WTC11 (cell line): Measurements from ENCODE around the gene DNAH5. TPM values are rescaled to one million over a fixed set of nuclear protein-coding genes. Genes with fewer than 3 reads are reported as not detected.

Source experiments
- ATAC-seq: fragments of 200-7000 bp; cut with Tn5 transposase; 2 replicates; pipeline ENCODE4 v1.10.0; 2021; ENCODE audit warnings: mild to moderate bottlenecking, moderate library complexity
- CTCF ChIA-PET: fragments of 300-600 bp; sonication (Branson Sonifier 250); formaldehyde crosslinking; loops from one replicate; lab custom pipeline; 2021; ENCODE audit warnings: antibody characterized with exemption; lab: Charles Lee
- POLR2A ChIA-PET: fragments of 350-600 bp; sonication (Branson Sonifier 250); formaldehyde crosslinking; loops from one replicate; lab custom pipeline; 2021; ENCODE audit warnings: antibody characterized with exemption; lab: Charles Lee
- DNase-seq: peaks from one replicate; pipeline ENCODE4 v3.0.0; 2021; ENCODE audit warnings: low spot score
- H3K27ac Mint-ChIP-seq: 2 replicates; pipeline ENCODE4 v1.8.0; 2021; ENCODE audit warnings: mixed read lengths
- H3K27me3 Mint-ChIP-seq: 2 replicates; pipeline ENCODE4 v1.8.0; 2021; ENCODE audit warnings: low read depth, mild to moderate bottlenecking, moderate library complexity, mixed read lengths
- H3K36me3 Mint-ChIP-seq: 2 replicates; pipeline ENCODE4 v1.8.0; 2021; ENCODE audit warnings: mixed read lengths
- H3K4me1 Mint-ChIP-seq: 2 replicates; pipeline ENCODE4 v1.8.0; 2022; ENCODE audit warnings: mixed read lengths
- H3K4me3 Mint-ChIP-seq: 2 replicates; pipeline ENCODE4 v1.8.0; 2021; ENCODE audit warnings: mild to moderate bottlenecking, moderate library complexity, mixed read lengths
- H3K9me3 Mint-ChIP-seq: 2 replicates; pipeline ENCODE4 v1.8.0; 2021; ENCODE audit warnings: mixed read lengths
- ATF1 ChIP-seq: sonication (generic); formaldehyde crosslinking; IDR thresholded peaks from 2 replicates; pipeline ENCODE4 v1.8.1; 2023; ENCODE audit warnings: mild to moderate bottlenecking, moderate library complexity, missing genetic modification reagents
- ETV6 ChIP-seq: sonication (generic); formaldehyde crosslinking; IDR thresholded peaks from 2 replicates; pipeline ENCODE4 v1.8.1; 2022; ENCODE audit warnings: mild to moderate bottlenecking, missing genetic modification reagents
- IRF2 ChIP-seq: sonication (generic); formaldehyde crosslinking; IDR thresholded peaks from 2 replicates; pipeline ENCODE4 v1.8.0; 2022; ENCODE audit warnings: low read depth, missing genetic modification reagents, borderline replicate concordance
- MLX ChIP-seq: sonication (generic); formaldehyde crosslinking; IDR thresholded peaks from 2 replicates; pipeline ENCODE4 v1.8.1; 2023; ENCODE audit warnings: mild to moderate bottlenecking, missing genetic modification reagents, moderate library complexity
- NFE2L1 ChIP-seq: sonication (generic); formaldehyde crosslinking; IDR thresholded peaks from 2 replicates; pipeline ENCODE4 v1.8.1; 2023; ENCODE audit warnings: missing genetic modification reagents
- NFYB ChIP-seq: sonication (generic); formaldehyde crosslinking; conservative IDR thresholded peaks from 2 replicates; pipeline ENCODE4 v1.8.0; 2022; ENCODE audit warnings: low read depth, missing genetic modification reagents
- OVOL2 ChIP-seq: fragments of 250-450 bp; sonication (Bioruptor Pico); IDR thresholded peaks from 2 replicates; pipeline ENCODE4 v1.9.0; 2021; ENCODE audit warnings: mild to moderate bottlenecking, borderline replicate concordance
- PRRX2 ChIP-seq: fragments of 250-450 bp; sonication (Bioruptor Pico); IDR thresholded peaks from 2 replicates; pipeline ENCODE4 v1.8.0; 2021; ENCODE audit warnings: mild to moderate bottlenecking
- RELA ChIP-seq: sonication (generic); formaldehyde crosslinking; IDR thresholded peaks from 2 replicates; pipeline ENCODE4 v1.8.1; 2022; ENCODE audit warnings: missing genetic modification reagents, mild to moderate bottlenecking, borderline replicate concordance
- SMAD3 ChIP-seq: sonication (generic); formaldehyde crosslinking; IDR thresholded peaks from 2 replicates; pipeline ENCODE4 v1.8.0; 2022; ENCODE audit warnings: missing genetic modification reagents, mild to moderate bottlenecking, borderline replicate concordance
- SMAD4 ChIP-seq: sonication (generic); formaldehyde crosslinking; IDR thresholded peaks from 2 replicates; pipeline ENCODE4 v1.8.0; 2022; ENCODE audit warnings: mild to moderate bottlenecking, missing genetic modification reagents
- SOX15 ChIP-seq: fragments of 250-450 bp; sonication (Bioruptor Pico); IDR thresholded peaks from 2 replicates; pipeline ENCODE4 v1.9.0; 2021; ENCODE audit warnings: mild to moderate bottlenecking
- TCF7 ChIP-seq: sonication (generic); formaldehyde crosslinking; IDR thresholded peaks from 2 replicates; pipeline ENCODE4 v1.8.0; 2022; ENCODE audit warnings: mild to moderate bottlenecking, low read depth, missing genetic modification reagents, moderate library complexity
- TP53 ChIP-seq: sonication (generic); formaldehyde crosslinking; IDR thresholded peaks from 2 replicates; pipeline ENCODE4 v1.8.1; 2023; ENCODE audit warnings: mild to moderate bottlenecking, missing genetic modification reagents
- ZNF423 ChIP-seq: fragments of 250-450 bp; sonication (Bioruptor Pico); IDR thresholded peaks from 2 replicates; pipeline ENCODE4 v2.1.2; 2022; ENCODE audit warnings: mild to moderate bottlenecking, moderate library complexity
- ZNF425 ChIP-seq: fragments of 250-450 bp; sonication (Bioruptor Pico); conservative IDR thresholded peaks from 2 replicates; pipeline ENCODE4 v1.9.0; 2021; ENCODE audit warnings: mild to moderate bottlenecking
- ZNF671 ChIP-seq: fragments of 250-450 bp; sonication (Bioruptor Pico); IDR thresholded peaks from 2 replicates; pipeline ENCODE4 v1.8.0; 2021; ENCODE audit warnings: mild to moderate bottlenecking
- ZSCAN18 ChIP-seq: fragments of 250-450 bp; sonication (Bioruptor Pico); IDR thresholded peaks from 2 replicates; pipeline ENCODE4 v2.1.2; 2022; ENCODE audit warnings: mild to moderate bottlenecking, moderate library complexity
- total RNA-seq: library from RNA; stranded (reverse); gene quantifications from 3 replicates; pipeline ENCODE4 v1.2.3, GENCODE V29; 2021
- TF ChIP-seq, protein P1 (sequence below): sonication (generic); formaldehyde crosslinking; IDR thresholded peaks from 2 replicates; pipeline ENCODE4 v1.8.0; 2022; ENCODE audit warnings: mild to moderate bottlenecking, missing genetic modification reagents
- TF ChIP-seq, protein P2 (sequence below): sonication (generic); formaldehyde crosslinking; IDR thresholded peaks from 2 replicates; pipeline ENCODE4 v1.8.1; 2023; ENCODE audit warnings: mild to moderate bottlenecking, missing genetic modification reagents
- TF ChIP-seq, protein P3 (sequence below): sonication (generic); formaldehyde crosslinking; IDR thresholded peaks from 2 replicates; pipeline ENCODE4 v1.8.1; 2023; ENCODE audit warnings: mild to moderate bottlenecking, missing genetic modification reagents, moderate library complexity
- TF ChIP-seq, protein P4 (sequence below): fragments of 250-450 bp; sonication (Bioruptor Pico); IDR thresholded peaks from 2 replicates; pipeline ENCODE4 v1.9.0; 2021; ENCODE audit warnings: moderate library complexity, mild to moderate bottlenecking, inconsistent platforms, borderline replicate concordance
- TF ChIP-seq, protein P5 (sequence below): sonication (generic); formaldehyde crosslinking; IDR thresholded peaks from 2 replicates; pipeline ENCODE4 v1.8.1; 2022; ENCODE audit warnings: low read depth, mild to moderate bottlenecking, moderate library complexity, missing genetic modification reagents, borderline replicate concordance

DNAH5 gene
- total RNA-seq, 1 experiment from 2014 or later, result 0.35 TPM

DNA sequence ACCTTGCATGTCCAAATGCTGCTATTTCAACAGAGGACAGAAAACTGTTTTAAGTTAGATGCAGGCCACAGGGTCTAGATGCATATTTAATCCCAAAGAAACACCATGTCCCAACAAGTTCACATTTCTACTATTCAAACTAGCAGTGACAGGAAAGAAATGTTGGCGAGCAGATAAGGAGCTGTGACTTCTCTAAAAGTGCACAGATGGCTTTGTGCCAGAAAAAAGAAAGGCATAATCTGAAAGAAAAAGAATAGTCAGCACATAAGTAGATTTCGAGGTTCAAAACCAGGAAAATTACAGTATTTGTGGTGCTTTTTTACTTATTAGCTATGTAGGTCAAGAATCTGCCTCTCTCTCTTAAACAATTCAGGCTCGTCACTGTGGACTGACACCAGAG is 178.3 kb downstream of the DNAH5 start (continued):
- TF ChIP-seq MLX (CRISPR knock-in tag), result no peak
- TF ChIP-seq NFE2L1, result no peak
- TF ChIP-seq, protein P1, sequence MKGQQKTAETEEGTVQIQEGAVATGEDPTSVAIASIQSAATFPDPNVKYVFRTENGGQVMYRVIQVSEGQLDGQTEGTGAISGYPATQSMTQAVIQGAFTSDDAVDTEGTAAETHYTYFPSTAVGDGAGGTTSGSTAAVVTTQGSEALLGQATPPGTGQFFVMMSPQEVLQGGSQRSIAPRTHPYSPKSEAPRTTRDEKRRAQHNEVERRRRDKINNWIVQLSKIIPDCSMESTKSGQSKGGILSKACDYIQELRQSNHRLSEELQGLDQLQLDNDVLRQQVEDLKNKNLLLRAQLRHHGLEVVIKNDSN (CRISPR knock-in tag), result no peak
- TF ChIP-seq ETV6 (CRISPR knock-in tag), result no peak
- TF ChIP-seq PRRX2 (CRISPR knock-in tag), result no peak
- TF ChIP-seq, protein P2, sequence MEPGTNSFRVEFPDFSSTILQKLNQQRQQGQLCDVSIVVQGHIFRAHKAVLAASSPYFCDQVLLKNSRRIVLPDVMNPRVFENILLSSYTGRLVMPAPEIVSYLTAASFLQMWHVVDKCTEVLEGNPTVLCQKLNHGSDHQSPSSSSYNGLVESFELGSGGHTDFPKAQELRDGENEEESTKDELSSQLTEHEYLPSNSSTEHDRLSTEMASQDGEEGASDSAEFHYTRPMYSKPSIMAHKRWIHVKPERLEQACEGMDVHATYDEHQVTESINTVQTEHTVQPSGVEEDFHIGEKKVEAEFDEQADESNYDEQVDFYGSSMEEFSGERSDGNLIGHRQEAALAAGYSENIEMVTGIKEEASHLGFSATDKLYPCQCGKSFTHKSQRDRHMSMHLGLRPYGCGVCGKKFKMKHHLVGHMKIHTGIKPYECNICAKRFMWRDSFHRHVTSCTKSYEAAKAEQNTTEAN (CRISPR knock-in tag), result no peak

DNA sequence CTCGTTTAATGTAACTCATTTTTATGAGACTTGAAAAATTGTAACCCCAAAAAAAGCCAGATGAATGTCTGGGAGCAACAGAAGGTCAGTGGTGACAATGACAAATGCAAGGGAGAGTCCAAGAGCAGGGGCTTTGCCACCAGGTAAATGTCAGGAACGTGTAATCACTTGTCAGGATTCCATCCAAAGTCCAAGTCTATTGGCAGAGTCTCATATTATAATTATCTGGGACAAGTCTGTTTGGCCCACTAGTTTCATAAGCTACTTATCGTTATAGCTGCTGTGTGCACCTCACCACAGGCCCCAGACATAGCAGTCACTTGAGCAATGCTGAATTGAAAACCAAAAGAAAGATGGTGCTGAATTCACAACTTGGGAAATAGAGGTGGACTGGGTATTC is 180.8 kb downstream of the DNAH5 start:
- Mint-ChIP-seq H3K4me1 (peaks cover 11% of the 10 kb centered on the region; the same call in 1 of the 2 replicates), H3K9me3 (peaks cover 7% of the 10 kb centered on the region; the same call in 1 of the 2 replicates), H3K27me3 (no peaks in the 10 kb centered on the region), H3K27ac (no peak overlapping the region), H3K36me3 (no peaks in the 10 kb centered on the region), H3K4me3 (no peak overlapping the region)
- POLR2A ChIA-PET, result no interaction called here
- DNase-seq, result no peak
- CTCF ChIA-PET, result no interaction called here
- ATAC-seq, result no peak
- TF ChIP-seq ATF1 (CRISPR knock-in tag) (no peak), OVOL2 (CRISPR knock-in tag) (no peak), ZNF425 (CRISPR knock-in tag) (no peak)
- TF ChIP-seq, protein P3, sequence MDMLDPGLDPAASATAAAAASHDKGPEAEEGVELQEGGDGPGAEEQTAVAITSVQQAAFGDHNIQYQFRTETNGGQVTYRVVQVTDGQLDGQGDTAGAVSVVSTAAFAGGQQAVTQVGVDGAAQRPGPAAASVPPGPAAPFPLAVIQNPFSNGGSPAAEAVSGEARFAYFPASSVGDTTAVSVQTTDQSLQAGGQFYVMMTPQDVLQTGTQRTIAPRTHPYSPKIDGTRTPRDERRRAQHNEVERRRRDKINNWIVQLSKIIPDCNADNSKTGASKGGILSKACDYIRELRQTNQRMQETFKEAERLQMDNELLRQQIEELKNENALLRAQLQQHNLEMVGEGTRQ (CRISPR knock-in tag), result no peak

GRCh38 chr5:13749766-13750165 is 194.7 kb downstream of the DNAH5 start:
- no peak for ATAC-seq
- no peak for TF ChIP-seq NFYB (CRISPR knock-in tag)
- no peak for TF ChIP-seq IRF2 (CRISPR knock-in tag)
- no peak for TF ChIP-seq ZNF425 (CRISPR knock-in tag)
- no peak for TF ChIP-seq ZNF671 (CRISPR knock-in tag)
- no peak for TF ChIP-seq TCF7 (CRISPR knock-in tag)
- TF ChIP-seq SOX15 (CRISPR knock-in tag), result no peak
- TF ChIP-seq, protein P4, sequence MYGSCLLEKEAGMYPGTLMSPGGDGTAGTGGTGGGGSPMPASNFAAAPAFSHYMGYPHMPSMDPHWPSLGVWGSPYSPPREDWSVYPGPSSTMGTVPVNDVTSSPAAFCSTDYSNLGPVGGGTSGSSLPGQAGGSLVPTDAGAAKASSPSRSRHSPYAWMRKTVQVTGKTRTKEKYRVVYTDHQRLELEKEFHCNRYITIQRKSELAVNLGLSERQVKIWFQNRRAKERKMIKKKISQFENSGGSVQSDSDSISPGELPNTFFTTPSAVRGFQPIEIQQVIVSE, result no peak
- TF ChIP-seq SMAD3 (CRISPR knock-in tag), result no peak
- TF ChIP-seq ZSCAN18 (CRISPR knock-in tag), result no peak
- TF ChIP-seq ZNF423 (CRISPR knock-in tag), result no peak
- TF ChIP-seq, protein P5, sequence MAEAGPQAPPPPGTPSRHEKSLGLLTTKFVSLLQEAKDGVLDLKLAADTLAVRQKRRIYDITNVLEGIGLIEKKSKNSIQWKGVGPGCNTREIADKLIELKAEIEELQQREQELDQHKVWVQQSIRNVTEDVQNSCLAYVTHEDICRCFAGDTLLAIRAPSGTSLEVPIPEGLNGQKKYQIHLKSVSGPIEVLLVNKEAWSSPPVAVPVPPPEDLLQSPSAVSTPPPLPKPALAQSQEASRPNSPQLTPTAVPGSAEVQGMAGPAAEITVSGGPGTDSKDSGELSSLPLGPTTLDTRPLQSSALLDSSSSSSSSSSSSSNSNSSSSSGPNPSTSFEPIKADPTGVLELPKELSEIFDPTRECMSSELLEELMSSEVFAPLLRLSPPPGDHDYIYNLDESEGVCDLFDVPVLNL (CRISPR knock-in tag), result no peak
- TF ChIP-seq RELA, result no peak
- no peak for TF ChIP-seq TP53
- no peak for TF ChIP-seq SMAD4 (CRISPR knock-in tag)

More at GRCh38 chr5:13749766-13750165, 194.7 kb downstream of the DNAH5 start:
- Mint-ChIP-seq H3K4me3 (no peak overlapping the region), H3K27ac (peak overlapping the region; percentile 20; the same call in 1 of the 2 replicates), H3K4me1 (peaks cover 15% of the 10 kb centered on the region), H3K36me3 (no peaks in the 10 kb centered on the region), H3K9me3 (peaks cover 3% of the 10 kb centered on the region; the same call in 1 of the 2 replicates), H3K27me3 (no peaks in the 10 kb centered on the region)
- POLR2A ChIA-PET, result no interaction called here
- CTCF ChIA-PET, result interaction anchor here (1.3 kb wide), 1 partner anchor 10 kb away, joined by 3 read pairs; no protein-coding TSS in a partner anchor
- no peak for DNase-seq
